ENCODE results near the gene AR.

The AR gene

DNA sequence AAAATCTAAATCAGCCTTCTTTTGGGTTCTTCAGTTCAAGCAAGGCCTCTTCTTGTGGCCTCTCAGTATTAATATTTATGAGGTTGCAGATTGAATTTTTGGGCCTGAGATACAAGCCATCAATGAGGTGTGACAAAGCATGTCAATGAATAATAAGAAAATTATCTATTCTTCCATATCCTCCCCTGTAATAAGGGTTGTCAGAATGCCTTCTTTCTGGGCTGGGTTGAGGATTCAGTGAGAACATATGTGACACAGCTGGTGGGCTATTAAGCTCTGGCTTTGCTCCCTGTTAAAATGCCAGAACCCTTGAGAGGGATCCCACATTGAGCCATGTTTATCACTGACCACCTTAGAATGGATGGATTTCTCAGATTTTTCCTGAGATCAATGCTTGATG, 187.2 kb downstream of the AR start:
- DNase-seq: no peak

DNA sequence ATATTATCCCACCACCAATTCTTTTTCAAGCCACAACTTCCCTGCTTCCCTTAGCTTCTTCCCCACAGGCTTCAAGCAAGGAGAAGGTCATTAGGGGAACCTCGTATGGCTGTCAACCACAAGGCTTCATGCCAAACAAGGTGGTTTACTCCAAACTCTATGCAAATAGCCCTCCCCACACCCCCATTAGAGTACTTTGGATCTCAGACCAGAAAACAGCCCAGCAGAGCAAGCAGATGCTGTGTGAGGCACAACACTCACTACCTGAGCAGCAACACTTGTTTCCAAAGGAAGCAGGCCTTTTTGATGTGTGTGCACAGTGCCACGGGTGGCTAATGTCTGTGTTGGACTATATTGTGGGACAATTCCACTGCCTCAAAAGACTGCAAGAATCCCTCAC, 189.0 kb downstream of the AR start:
- DNase-seq: no peak

DNA sequence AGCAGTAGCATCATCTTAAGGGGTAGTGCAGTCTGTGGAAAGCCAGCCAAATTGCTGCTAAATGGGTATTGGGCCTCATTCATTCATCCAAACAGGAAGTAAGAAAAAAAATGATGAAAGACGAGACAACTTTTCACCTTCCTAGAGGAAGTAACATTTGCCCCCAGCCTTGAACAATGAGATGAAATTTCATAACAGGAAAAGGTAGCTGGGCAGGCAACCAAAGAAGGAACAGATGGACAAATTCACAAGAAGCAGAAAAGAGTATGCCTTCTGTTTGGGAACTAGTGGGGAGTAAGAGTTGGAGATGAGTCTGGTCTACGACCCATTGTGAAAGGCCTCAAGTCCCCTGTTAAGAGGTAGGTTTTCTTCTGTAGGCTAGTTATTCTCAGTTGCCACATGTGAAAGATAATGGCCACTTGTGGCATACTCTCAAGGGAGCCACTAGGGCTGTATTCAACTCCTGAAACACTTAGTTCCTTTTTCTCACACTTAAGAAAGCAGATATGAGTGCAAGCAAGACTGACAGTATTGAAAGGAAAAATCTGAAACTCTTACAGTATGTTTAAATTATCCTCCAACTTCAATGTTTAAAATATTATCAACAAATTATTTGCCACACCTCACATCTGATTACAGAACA, 190.4 kb downstream of the AR start:
- no peak for DNase-seq

DNA sequence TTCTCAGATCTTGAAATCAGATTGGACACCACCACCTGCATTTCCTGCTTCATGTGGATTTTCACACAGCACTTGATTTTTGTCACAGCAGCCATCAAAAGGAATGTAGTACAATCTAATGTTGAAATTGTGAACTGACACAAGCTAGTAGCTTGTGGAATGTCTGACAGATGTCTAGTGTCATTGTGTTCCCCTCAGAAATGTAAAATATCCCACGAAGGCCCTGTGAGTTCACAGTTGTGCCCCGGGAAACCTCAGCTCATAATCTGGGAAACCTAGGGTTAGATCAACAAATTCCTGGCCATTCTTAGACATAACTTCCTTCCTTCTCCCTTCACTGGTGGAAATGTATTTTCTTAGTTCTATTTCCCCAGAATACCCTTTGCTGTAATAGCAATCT, 205.7 kb downstream of the AR start:
- no peak for DNase-seq

DNA sequence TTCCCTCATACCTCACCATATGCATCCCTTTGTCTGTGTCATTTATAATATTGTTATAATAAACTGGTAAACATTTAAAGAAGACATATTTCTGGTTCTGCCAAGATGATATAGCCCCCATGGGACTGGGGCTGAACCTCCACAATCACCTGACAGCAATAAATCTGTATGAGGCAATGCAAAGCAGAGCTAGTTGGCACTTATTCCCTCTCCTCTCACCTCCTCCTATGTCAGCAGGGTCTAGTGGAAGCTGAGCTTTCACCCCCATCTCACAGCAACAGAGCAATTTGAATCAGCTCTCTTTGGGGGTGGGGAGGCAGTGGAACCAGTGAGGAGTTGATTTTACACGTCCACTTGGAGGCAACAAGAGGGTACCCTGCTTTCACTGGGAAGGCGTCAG, 206.9 kb downstream of the AR start:
- no peak for DNase-seq

DNA sequence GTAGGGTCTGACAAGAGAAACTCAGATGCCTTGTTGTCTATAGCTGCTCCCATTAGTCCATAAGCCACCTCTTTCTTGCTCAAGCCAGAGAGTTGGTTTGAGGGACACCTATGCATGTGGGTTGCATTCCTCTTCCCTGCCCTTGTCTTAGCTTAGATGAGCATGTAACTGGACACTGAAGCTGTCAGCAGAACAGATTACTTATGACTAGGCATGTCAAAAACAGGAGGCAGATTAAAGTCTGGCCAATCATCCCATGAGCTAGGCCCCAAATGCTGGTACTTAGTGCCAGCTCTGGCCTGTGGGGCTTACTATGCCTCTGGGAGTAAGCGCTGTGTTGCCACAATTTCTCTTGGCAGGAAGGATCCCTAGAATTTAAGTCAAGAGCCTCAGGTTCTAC, 215.2 kb downstream of the AR start:
- no peak for DNase-seq

DNA sequence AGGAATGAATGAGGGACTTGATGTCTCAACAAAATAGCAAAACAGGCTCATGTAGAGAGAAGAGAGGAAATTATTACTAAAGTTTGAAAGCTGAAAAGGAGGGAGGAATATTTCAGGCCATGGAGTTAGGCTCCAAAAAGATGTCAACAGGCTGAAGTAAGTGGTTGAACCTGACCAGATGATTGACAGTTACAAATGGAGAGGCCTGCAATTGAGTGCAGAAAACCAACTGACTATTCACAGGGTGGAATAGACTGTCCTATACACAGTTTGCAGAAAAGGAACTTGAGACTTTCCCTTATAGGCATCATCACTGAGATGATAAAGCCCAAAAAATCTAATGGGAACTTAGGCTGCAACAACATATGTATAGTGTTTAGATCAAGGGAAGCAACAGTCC, 233.3 kb downstream of the AR start:
- no peak for DNase-seq

DNA sequence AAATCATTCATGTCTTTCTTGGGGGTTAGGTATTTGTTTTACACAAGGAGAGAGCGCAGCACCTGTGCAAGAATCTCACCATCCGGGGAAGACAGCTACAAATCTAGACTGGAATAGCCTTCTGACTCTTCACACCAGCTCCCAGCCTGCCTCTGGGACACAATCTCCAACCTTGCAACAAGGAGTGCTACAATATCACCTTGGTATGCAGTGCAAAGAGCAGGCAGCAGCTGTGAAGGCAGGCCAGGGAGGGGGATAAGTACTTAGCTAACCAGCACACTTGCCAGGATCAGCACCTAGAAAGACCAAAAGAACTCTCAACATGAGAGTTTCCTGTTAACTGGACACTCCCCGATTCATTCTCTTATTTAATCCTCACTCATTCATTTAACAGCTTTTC, 235.3 kb downstream of the AR start:
- DNase-seq: no peak

Measured in T-helper 2 cell (primary cell).